M059J (cell line): ENCODE measurements around the gene PDK4. TPM values are rescaled to one million over a fixed set of nuclear protein-coding genes. Genes with fewer than 3 reads are reported as not detected.
A peak's percentile ranks its signal among the peaks of the same experiment; 100 is the strongest.
"Not testable (repeated sequence)": the region's sequence is repeated elsewhere in the genome, so short reads cannot be mapped to it uniquely, and the experiment has no call there.

Experiments used
- DNase-seq: peaks from one replicate; pipeline ENCODE4 v3.0.0-alpha.2; 2012; ENCODE audit warnings: low read depth
- total RNA-seq: library from RNA; depleted of rRNA; stranded (reverse); fragments of >200 nt; shearing (Covaris generic); gene quantifications from 2 replicates; pipeline ENCODE4 v1.2.3, GENCODE V29; 2014

PDK4 gene
- total RNA-seq, 1 experiment from 2014 or later: 1.1 TPM

DNA sequence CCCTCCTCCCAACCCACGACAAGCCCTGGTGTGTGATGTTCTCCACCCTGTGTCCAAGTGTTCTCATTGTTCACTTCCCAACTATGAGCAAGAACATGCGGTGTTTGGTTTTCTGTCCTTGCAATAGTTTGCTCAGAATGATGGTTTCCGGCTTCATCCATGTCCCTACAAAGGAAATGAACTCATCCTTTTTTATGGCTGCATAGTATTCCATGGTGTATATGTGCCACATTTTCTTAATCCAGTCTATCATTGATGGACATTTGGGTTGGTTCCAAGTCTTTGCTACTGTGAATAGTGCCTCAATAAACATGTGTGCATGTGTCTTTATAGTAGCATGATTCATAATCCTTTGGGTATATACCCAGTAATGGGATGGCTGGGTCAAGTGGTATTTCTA is 8.5 kb upstream of the PDK4 start:
- not testable (repeated sequence) for DNase-seq

DNA sequence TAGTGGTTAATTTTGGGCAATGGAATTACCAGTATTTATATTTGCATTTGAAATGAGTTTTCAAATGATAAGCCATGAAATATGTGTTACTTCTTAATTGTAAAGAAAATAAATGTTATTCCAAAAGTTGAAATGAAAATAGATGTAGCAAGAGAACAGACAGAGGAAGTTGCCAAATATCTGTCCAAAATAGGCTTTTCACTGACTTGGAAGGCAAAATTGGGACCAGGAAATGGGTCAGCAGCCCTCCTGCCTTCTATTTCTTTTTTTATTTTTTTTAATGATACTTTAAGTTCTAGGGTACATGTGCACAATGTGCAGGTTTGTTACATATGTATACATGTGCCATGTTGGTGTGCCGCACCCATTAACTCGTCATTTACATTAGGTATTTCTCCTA is 8.1 kb upstream of the PDK4 start:
- DNase-seq: not testable (repeated sequence)

DNA sequence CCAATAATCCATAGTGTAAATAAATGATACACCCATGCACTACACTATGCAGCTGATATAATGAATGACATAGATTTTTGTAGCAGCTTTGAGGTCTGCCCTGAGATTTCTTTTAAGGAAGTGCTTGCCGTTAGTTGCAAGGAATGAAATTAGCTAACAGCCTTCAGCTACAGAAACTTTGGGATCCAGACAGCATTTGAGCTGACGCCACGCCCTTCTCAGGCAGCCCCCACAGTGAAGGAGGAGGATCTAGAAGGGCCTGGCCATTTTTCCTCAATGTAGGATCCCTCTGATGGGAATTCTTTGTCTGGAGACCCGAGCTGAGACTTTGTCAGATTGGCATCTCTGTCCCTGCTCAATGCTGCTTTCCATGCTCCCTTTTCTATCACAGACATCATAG is 6.1 kb upstream of the PDK4 start:
- DNase-seq: no peak

DNA sequence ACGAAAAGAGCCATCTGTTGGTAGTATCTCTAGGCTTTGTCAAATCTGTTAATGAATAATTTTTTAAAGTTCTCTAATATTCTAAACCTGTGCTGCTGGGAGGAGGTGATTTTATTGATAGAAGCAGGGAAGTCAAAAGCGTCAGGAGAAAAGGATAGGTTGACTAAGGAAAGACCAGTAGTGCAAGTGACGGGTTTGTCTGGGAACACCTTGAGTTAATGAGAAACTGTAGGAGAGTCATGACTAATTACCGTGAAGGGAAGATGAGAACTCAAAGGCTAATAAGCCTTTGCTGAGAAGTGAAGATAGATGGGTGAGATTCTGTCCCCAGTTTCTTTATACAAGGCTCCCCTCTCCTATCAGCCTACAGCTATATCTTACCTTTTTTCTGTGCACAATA is 5.0 kb upstream of the PDK4 start:
- no peak for DNase-seq

DNA sequence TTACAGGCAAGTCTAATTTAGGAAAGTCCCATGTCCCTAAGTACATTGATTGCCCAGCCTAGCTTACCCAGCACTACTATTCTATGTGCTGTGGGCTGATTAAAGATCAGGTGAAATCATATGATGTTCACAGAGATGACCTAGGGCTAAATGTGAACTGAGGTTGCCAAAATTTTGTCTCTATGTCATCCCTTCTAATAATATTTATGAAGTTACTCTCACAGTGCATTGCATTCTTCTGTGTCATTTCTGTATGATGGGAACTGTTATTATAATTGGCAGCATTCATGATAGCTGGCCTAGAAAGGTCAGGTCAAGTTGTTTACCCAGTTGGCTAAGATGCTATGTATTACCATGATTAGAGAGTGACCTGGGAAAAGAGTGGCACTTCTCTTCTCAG is 2.8 kb upstream of the PDK4 start:
- peak; percentile 11 for DNase-seq

DNA sequence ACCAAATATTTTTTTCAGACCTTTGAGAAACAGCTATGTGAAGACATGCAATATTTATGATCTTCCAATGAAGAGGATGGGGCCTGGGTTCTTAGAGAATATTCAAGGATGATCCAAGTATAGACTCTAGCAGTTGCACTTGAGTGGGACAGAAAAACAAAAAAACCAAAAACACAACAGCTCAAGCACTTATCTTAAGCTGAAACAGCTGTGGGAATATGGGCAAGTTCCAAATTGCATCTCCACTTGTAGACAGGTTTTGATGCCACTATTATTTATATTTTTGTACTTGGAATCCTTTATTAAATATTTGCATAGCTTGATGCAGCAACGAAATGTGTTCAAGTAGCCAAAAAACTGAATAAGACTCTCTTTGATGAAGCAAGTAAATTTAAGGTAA is 2.2 kb upstream of the PDK4 start:
- no peak for DNase-seq

DNA sequence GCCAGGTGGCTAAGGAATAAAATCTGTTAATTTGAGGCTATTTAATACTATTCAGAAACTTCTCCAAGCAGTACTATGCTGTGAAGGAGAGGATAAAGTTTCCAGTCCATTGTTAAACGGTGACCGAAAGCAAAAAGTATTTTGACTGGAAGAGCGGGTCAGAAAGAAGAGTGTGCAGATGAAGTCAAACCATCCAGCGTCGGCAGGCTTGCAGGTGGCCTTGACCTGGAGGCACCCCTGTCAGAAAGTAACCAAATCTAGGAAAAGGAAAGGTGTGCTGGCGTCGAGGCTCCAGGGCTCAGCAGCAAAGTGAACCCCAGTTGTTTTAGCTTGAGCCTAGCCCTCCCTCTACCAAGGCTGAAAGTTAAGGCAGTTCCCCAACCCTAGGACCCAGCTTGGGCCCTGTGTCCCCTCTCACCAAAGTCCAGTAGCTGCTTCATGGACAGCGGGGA is 544 bp downstream of the PDK4 start:
- DNase-seq: no peak

DNA sequence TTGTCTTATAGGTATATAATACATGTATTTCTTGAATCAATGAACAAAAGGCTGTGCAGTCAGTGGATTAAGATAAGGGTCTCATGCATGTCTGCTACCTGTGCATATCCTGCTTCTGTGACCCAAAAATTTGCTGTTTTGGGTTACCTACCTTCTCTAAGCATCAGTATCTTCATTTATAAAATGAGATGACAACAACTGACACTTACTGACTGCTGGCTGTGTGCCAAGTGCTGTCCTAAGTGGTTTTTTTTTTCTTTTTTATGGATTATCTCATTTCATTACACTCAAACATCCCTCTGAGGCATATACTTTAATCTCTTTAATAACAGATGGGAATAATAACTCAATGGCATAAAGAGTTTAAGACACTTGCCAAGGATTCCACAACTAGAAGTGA is 2.1 kb downstream of the PDK4 start:
- DNase-seq: no peak

DNA sequence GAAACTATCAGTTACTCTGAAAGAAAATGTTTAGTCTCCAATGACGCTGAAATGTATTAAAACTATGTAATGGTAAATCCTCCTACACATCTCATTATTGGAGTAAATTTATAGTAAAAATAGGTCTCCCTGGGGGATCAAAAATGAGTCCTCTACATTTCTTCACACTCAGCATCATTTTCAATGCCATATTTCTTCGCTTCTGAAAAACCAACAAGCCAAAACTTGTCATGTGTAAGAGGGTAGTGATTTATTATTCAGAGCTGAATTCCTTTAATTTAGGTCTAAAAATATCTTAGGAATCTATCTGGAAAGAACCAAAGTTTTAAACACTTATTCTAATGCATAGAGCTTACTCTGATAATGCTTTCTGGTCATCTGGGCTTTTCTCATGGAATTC is 3.0 kb downstream of the PDK4 start:
- DNase-seq: no peak

DNA sequence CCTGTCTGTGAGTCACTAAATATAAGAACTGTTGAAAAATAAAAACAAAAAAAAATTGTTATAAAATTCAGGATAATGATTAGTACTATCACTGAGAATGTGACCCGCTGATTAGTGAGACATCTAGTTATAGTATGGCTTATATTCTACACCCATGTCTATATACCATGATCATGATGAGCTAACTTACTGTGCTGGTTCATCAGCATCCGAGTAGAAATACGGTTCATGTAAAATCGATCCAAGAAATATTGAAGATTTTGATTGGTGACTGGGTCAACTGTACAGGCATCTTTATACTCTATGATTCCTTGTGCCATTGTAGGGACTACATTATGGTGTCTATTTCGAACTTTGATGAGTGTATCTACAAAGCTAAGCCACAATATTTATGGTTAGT is 3.7 kb downstream of the PDK4 start:
- DNase-seq: no peak

DNA sequence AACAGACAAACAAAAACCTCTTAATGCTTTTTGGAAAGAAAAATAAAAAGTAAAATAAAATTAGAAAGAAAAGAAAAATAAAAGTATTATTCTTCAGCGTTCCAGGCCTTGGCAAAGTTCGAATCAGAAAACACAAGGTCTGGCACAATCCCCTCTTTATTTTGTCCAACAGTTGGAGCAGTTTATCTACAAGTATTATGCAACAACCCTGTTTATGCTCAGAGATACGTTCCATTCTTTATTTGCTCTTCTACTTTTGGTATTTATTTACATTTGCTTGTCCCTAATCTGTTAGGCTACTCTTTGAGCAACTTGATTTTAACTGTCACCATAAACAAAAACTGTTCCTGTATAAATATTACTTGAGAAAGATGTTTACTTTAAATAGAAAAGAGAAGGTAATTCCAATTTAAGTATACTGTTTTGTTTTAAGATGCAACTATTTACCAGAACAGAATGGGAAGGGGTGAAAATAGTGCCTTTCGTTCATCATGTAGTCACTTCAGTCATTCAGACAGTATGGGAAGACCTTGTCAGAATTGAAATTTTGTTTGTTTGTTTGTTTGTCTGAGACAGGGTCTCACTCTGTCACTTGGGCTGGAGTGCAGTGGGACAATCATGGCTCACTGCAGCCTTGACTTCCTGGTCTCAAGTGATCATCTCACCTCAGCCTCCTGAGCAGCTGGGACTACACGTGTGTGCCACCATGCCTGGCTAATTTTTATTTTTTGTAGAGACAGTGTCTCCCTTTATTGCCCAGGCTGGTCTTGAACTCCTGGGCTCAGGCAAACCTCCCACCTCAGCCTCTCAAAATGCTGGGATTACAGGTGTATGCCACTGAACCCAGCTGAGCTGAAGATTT is 5.7 kb downstream of the PDK4 start:
- no peak for DNase-seq

DNA sequence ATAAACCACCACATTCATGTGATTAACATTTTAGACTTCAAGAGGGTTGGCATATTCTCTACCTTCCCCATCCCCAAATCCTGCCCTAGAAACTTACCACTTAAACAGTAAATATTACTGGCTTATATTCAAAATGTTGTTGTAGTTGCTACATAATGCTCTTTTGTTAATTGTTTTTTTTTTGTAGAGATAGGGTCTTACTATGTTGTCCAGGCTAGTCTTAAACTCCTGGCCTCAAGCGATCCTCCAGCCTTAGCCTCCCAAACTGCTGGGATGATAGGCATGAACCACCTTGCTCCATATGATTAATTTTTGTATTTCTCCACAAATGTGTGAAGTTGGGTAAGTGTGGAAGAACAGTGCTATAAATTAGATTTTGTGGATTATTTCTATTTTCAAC is 6.5 kb downstream of the PDK4 start:
- no peak for DNase-seq

DNA sequence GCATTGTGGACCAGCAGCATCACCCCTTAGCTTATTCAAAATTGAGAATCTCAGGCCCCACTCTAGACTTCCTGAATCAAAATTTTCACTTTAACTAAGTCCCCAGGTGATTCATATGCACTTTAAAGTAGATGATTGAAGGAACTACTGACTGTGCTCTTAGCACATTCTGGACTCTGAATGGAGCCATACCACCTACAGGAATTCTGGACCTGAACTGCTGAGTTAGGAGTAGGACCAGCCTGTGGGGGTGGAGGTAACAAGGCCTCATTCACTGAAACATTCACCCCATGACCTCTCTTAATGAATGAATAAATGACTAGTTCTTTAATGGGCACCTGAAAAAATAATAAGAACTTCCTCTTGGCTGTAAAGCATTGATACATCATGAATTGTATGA is 7.3 kb downstream of the PDK4 start:
- no peak for DNase-seq

DNA sequence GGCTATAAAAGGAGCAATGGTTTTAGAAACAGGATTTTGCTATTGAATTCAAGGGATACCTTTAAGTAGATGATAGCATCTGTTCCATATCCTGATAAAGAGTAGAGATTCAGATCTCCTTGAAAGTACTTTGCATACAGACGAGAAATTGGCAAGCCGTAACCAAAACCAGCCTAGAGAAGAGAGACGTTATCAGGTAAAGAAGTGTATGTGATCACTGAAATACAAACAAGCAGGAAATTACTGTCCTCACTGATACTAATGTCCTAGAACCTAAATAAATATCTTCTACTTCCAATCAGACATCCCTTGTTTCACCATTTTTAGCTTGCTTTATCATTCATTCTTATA is 9.4 kb downstream of the PDK4 start:
- no peak for DNase-seq

DNA sequence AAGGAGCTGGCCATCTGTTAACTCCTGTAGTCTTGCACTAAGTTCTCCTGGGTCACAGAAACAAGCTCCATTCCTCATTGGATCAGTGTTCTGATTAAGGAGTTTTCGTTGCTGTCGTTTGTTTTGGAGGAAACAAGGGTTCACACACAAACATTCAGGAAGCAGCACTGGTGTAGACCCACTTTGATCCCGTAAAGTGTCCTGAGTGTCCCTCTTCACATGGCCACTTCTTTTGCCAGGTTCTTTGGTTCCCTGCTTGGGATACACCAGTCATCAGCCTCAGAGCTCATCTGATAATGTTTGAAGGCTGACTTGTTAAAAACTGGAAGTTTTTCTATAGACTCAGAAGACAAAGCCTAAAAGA is 10.9 kb downstream of the PDK4 start:
- DNase-seq: no peak

DNA sequence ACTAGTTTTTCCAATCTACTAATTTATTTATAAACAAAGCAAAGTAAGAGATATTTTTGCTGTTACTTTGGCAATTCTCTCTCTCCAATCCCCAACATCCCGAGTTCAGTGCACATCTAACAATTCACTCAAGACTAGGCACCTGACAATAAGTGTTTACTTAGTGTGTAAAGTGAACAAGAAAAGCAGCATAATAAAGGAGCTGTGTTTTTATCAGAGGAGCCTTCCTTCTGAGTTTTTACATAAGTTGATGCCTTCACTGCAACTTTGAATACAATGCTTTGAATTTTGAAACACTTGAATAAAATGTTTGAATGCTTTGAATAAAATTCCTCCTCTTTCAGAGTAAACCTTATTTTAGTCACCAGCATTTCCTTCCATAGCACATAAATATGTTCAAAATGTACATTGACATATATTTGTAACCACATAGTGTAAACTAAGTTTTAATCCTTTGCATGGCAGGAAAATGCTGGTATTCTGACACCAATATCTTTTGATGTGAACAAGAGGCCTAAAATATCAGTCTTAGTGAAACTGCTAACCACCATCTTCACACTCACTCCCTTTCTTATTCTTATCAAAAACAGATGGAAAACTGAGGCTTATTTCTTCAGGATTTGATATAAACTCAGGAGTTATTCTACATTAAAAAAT is 11.4 kb downstream of the PDK4 start:
- no peak for DNase-seq

DNA sequence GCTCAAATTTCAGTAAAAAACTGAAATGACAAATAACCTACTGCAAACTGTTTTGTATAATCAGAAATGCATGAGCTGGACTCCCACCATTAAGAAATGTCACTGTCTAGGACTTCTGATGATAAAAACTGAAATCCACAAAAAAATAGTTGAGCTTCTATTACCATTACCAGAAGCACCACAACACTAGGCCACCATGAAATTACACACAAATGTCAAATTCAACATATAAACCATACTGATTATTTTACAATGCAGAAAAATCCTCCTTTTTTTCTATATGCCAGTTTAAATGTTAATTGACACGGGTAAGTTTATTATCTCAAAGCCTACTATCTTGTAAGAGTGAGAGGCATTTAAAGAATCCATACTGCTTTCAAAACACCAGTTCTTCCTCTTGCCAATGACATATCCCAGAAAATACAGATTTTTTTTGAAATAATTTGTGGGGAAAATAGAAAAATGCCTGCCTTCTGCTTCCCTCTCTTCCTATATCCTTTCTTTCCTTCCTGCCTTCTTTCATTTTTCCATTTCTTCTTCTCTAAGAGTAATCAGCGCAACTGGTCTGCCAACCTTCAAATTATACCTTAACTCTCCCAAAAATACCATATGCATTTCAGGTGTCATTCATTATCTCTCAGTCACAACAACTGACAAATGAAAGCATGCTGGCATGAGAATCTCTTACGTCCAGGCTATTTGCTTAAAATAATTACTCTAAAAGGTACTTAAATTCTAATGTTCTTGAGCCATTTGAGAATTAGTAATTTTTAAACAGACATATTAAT is 12.3 kb downstream of the PDK4 start:
- no peak for DNase-seq

DNA sequence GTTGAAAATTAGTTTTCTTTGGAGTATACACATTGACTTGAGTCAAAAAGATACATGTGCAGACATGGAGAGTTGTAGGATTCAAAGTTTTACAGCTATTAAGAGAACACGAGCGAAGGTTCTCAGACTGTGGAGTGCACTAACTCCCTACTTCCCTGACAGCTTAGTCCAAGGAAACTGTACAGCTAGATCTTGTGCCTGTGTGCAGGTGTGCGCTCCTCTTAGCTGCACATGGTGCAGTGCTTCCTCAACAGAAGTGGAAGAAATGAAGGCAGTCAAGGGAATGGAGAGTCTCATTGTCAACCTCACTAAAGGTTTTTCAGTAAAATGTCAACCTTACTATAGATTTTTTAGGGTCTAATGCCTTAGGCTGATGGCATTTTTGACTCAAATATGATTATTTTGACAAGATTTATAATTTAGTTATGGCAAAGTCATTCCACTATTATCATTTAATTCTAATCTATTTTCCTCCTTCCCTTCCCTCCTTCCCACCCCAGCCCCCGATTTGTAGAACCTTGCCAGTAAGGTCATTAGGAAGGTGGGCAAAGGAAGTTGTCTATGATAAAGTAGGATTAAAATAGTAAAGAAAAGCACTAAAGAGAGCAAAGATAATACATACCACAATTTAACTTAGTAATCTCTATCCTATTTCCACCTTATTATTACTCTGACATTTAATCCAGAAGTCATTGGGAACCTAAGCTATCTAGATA is 13.6 kb downstream of the PDK4 start:
- DNase-seq: no peak

DNA sequence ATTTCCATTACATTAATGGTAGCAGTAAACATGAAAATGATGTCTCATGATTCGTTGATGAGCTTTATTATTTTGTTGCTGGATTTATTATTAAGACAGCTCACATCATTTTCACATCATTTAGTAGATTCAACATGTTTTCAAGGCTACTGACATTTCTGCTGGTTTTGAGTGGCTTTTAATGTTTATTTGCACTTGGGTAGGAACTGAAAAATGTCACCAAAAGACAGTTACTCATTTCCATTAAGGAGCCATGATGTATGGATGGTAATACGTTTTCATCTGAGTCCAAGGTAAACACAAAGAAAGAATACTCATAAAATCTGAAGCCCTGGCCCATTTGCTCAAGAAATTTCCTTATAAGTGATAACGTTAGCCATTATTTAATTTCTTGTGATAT is 14.8 kb downstream of the PDK4 start:
- DNase-seq: no peak

DNA sequence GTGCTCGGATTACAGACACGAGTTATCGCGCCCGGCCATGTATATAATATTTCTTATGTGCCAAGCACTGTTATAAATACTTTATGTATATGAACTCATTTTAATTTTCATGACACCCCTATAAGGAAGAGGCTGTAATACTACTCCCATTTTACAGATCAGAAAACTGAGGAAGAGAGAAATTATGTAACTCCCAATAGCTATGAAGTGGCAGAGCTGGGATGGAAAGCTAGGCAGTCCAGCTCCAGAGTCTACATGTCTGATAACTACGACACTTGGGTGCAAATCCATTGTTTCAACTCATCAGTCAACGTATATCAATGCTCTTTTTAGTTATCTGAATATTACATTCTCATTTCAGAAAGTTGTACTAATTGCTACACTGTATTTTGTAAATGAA is 17.0 kb downstream of the PDK4 start:
- DNase-seq: no peak

DNA sequence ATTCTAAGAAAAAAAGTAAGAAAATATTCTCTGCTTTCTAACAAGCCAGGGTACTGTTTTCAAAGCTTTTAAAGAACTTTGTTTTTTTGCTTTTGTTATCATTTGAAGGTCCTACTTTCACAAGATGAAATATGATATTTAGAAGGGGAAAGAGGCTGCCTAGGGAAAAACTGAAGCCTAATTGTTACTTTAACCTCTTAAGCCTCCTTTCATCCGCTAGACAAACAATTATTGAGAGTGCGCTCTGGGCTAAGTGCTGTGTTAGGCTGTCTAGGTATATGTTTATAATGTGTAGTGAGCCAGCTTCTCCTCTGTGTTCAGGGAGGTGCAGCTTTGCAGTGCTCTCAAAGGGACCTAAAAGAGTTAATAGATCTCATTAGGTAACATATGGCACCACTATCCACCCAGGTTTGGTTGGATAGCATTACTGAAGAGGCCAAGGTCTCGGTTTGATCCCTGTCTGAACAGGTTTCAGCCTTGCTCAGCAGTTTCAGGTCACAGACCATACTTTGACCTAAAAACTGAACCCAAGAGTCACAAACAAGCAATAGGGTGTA is 17.9 kb downstream of the PDK4 start:
- DNase-seq: no peak

DNA sequence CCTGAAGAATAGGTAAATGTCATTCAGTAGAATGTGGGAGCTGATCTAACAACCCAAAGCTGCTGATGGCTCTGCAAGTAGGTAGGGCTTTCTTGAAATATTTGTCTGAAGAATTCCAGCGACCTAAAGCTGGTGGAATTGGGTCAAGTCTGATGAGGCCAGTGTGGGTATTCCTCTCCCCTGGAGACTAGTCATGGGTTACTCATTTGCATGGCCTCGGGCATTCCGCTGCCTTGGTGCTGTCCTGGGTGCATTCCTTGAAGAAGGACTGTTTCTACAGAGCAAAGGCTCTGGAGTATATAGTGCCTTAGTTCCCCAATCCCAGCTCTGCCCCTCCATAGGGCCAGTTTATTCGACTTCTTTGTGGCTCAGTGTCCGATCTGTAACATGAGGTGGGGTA is 19.2 kb downstream of the PDK4 start:
- peak; percentile 90 for DNase-seq
